WI38 (cell line): ENCODE measurements around the gene OR4K15.
"Not testable (repeated sequence)": the region's sequence is repeated elsewhere in the genome, so short reads cannot be mapped to it uniquely, and the experiment has no call there.

Source experiments
- H3K4me3 ChIP-seq: 2 replicates; pipeline ENCODE4 v1.5.1; 2011; ENCODE audit warnings: low read depth, mild to moderate bottlenecking, control low read depth, low read length
- CTCF ChIP-seq: IDR thresholded peaks from 2 replicates; pipeline ENCODE4 v1.5.1; 2012; ENCODE audit warnings: low read depth, mild to moderate bottlenecking, control low read depth, low read length

The OR4K15 gene

DNA sequence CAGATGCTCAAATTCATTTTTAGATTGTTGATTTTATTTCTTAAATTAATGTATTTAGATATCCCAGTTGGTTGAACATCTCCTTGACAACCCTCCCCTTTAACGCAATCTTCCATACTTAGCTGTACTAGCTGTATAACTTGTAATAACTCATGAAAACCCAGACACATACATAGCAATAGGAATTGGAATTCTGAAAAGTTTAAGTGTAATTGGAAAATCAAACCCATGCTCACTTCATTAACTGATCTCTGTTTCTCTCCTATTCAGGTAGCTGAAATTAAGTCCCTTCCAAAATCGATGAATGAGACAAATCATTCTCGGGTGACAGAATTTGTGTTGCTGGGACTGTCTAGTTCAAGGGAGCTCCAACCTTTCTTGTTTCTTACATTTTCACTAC lies at the start of gene OR4K15:
Gene OR4K15 (plus strand): TSS at position 301 of the 400 bp plus-strand sequence. CDS start 0 bp downstream, at position 301.
- H3K4me3 ChIP-seq = no peak within 1 kb of the TSS
- TF ChIP-seq CTCF = no peak

DNA sequence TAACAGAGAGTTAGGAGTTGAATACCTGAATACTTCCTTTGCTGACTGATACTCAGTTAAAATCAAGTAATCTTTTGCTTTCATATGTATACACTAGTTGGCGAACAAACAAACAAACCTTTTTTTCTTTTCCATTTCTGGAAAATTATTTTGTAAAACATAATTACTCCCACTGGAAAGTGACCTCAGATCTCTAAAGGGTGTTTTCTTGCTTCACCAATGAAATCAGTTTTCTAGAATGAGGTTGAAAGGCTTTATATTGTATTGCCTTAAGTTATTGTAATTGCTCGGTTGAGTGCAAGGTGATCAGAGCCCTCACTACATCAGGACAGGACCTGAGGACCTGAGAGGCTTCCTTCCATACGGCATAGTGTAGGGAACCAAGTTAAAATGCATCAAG lies 44.8 kb upstream of the OR4K15 start, which contains the start of gene OR4K1:
Gene OR4K1 (plus strand): TSS at position 301 of the 400 bp plus-strand sequence. CDS start 4,750 bp downstream, outside the sequence.
- TF ChIP-seq CTCF = no peak
- H3K4me3 ChIP-seq = no peak within 1 kb of the TSS

GRCh38 chr14:19941668-19942067 lies 33.7 kb upstream of the OR4K15 start:
- TF ChIP-seq CTCF = no peak
- H3K4me3 ChIP-seq = no peak overlapping the region

DNA sequence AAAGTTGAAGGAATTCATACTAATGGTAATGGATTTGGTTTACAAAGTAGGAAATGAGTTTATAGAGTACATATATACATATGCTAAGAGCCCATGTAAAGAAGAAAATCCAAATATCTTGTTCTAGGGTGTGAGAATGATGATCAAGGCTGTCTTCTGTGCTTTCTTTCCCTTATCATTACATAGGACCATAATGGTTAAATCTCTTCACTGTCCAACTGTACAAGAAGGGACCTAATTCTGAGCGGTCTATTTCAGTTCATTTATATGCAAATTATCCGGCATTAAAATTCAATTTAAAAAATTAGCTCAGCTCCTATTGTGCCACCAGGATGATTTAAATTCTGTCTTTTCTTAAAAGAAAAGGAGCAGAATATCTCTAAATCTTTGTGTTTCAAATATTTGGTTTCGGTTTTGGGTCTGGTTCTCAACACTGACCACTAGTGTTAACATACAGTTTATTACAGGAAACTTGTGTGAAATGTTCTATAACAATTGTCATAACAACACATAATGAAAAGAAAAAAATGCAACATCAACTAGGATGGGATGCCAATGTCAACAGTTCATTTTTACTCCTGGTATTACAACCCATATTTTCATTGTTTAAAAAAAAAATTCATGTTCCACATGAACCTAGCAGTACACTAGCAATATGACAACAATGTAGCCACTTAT lies 27.8 kb upstream of the OR4K15 start:
- H3K4me3 ChIP-seq = no peak overlapping the region
- TF ChIP-seq CTCF = no peak

DNA sequence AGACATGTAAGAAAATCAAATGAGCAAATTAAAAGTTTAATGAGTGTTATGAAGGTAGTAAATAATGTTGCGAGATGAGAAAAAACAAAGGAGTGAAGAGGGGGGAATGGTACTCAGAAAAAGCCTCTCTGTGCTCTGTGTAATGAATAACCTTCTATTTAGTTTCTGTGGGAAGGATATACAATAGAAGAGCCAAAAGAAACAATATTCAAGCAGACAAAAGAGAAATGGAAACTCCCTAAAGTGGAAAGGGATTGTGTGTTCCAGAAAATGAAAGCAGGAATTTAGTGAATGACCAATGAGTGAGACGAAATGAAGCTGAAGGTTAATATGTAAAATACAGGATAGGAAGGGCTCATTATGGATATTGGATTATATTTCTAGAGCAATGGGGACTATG lies 26.2 kb upstream of the OR4K15 start:
- no peak for TF ChIP-seq CTCF
- no peak overlapping the region for H3K4me3 ChIP-seq

DNA sequence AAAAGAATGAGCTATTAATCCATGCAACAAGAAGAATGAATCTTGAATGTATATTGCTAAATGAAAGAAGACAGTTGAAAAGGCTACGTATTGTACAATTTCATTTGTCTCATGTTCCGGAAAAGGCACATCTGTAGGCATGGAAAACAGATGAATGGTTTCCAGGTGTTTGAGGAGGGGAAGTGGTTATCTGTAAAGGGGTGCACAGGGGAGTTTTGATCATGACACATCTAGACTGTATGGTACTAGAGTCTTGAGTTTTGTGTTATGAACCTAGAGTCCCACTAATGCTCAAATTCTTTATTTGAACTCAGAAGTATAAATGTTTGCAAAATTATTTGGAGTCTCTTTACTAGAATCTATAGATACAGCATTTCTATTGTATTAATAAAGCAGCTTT lies 5.7 kb upstream of the OR4K15 start:
- H3K4me3 ChIP-seq = not testable (repeated sequence)

DNA sequence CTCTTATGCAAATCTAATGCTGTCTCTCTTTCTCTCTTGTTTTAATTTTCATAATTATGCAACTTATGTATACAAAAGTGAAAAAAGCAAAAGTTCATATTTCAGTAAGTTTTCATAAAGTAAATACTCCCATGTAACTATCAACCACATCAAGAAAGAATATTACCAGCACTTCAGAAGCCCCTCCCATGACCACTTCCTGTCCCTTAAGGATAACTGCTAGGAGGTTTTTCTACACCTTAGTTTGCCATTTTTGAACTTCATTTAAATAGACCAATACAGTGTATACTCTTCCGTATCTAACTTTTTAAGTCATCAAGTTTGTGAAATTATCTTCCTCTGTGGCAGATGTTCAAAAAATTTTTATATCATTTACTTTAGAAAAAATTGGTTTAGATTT lies 547 bp upstream of the OR4K15 start:
- TF ChIP-seq CTCF = no peak

GRCh38 chr14:19993438-19993837 lies 18.0 kb downstream of the OR4K15 start:
- H3K4me3 ChIP-seq = no peak overlapping the region
- no peak for TF ChIP-seq CTCF

More for the DNA sequence above, 547 bp upstream of the OR4K15 start:
- H3K4me3 ChIP-seq = no peak overlapping the region
